ENCODE results near the gene TEK. TPM values are rescaled to one million over a fixed set of nuclear protein-coding genes. Genes with fewer than 3 reads are reported as not detected.

Gene TEK
- total RNA-seq, 1 donor from 2014 or later = not detected

GRCh38 chr9:27142299-27142930, 33.4 kb downstream of the TEK start:
- DNase-seq (ENCODE audit: low read depth) = no peak
- H3K4me3 ChIP-seq (ENCODE audit: low read depth, low read length) = no peak overlapping the region
- TF ChIP-seq, protein P1, sequence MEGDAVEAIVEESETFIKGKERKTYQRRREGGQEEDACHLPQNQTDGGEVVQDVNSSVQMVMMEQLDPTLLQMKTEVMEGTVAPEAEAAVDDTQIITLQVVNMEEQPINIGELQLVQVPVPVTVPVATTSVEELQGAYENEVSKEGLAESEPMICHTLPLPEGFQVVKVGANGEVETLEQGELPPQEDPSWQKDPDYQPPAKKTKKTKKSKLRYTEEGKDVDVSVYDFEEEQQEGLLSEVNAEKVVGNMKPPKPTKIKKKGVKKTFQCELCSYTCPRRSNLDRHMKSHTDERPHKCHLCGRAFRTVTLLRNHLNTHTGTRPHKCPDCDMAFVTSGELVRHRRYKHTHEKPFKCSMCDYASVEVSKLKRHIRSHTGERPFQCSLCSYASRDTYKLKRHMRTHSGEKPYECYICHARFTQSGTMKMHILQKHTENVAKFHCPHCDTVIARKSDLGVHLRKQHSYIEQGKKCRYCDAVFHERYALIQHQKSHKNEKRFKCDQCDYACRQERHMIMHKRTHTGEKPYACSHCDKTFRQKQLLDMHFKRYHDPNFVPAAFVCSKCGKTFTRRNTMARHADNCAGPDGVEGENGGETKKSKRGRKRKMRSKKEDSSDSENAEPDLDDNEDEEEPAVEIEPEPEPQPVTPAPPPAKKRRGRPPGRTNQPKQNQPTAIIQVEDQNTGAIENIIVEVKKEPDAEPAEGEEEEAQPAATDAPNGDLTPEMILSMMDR (conservative IDR thresholded peaks at IDR 0.05; ENCODE audit: low read depth, low read length) = no peak

DNA sequence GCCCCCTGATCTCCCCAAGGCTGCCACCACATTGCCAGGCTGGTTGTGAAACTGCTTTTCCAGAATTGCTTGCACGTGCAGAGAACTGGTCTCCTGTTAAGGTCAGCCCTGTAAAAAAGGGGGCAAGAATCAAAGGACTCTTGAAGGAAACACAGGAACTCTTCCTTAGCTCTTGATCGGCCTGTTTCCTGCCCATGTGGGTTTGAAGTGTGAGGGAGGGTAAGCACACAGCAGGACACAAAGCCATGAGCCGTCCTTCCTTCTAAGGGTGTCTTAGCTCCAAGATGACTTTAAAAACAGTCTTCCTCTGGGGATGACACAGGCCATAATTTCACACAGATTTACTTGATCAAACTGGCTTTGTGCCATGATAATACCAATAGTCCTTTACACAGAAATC, 36.1 kb downstream of the TEK start:
- TF ChIP-seq, protein P1 (conservative IDR thresholded peaks at IDR 0.05; ENCODE audit: low read depth, low read length) = no peak
- no peak for DNase-seq (ENCODE audit: low read depth)
- no peak overlapping the region for H3K4me3 ChIP-seq (ENCODE audit: low read depth, low read length)

DNA sequence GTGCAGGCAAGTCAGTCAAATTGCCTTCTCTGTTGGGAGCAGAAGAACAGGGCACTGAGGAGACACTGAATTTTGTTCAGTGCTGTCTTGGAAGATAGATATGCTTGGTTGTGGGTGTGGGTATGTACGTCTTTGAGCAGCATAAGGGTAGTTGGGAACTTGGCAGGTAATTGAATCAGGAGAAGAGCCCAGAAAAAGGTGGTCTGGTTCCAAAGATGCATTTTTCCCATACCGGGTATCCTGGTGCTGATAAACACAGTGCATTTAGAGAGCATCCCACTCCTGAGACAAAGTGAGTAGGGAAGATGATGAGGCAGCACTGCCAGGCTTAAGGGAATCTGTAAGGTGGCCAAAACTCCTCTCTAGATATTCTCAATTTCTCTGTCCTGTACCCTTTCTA, 40.6 kb downstream of the TEK start:
- no peak for DNase-seq (ENCODE audit: low read depth)
- H3K4me3 ChIP-seq (ENCODE audit: low read depth, low read length) = no peak overlapping the region
- TF ChIP-seq, protein P1 (conservative IDR thresholded peaks at IDR 0.05; ENCODE audit: low read depth, low read length) = no peak

GRCh38 chr9:27150746-27151406, 41.9 kb downstream of the TEK start:
- TF ChIP-seq, protein P1 (conservative IDR thresholded peaks at IDR 0.05; ENCODE audit: low read depth, low read length) = no peak
- DNase-seq (ENCODE audit: low read depth) = no peak

GRCh38 chr9:27151693-27152404, 42.8 kb downstream of the TEK start:
- DNase-seq (ENCODE audit: low read depth) = peak; percentile 61
- TF ChIP-seq, protein P1 (conservative IDR thresholded peaks at IDR 0.05; ENCODE audit: low read depth, low read length) = no peak
- no peak overlapping the region for H3K4me3 ChIP-seq (ENCODE audit: low read depth, low read length)

More at GRCh38 chr9:27150746-27151406, 41.9 kb downstream of the TEK start:
- no peak overlapping the region for H3K4me3 ChIP-seq (ENCODE audit: low read depth, low read length)

- H3K4me3 ChIP-seq (ENCODE audit: low read depth, low read length) = no peak overlapping the region
- no peak for DNase-seq (ENCODE audit: low read depth)
- TF ChIP-seq, protein P1 (conservative IDR thresholded peaks at IDR 0.05; ENCODE audit: low read depth, low read length) = no peak
Observed at GRCh38 chr9:27152405-27152718, 43.3 kb downstream of the TEK start.
